GM19397 (cell line): ENCODE measurements around the gene PRAC1.

Experiments
- ATAC-seq: cut with Tn5 transposase; IDR thresholded peaks from one replicate; pipeline ENCODE4 v1.9.1; 2021; ENCODE audit warnings: mild to moderate bottlenecking, moderate library complexity; ENCODE audit not compliant: unreplicated experiment

The PRAC1 gene

DNA sequence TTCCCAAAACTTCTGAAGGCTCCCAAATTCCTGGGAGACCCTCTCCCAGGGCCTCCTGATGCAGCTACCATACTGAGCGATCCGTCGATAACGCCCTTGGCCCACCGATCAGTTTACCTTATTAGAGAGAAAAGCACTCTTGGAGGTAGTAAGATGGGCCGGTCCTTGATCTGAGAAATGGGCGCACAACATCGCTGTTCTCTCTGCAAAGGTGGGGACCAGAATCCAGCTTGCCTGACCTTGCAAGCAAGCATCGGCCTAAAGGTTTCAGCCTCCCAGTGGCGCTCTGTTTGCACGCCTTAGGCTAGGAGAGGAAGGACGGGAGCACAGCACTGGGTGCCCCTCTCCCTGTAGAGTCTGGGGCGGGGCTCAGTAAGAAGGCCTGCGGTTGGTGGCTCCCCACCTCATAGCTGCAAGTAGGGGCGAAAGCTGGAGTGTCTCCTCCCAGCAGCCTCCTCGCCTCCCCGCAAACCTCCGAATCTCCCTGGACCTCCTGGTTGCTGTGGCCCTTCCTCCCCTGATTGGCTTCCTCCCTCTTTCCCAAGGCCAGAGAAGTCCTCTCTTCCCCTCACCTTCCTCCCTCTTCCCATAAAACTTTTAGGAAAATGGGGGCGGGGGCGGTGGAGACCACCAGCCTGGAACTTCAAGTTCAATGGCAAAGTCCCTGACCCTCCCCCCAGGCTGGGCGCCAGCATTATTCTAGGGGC is at the start of gene PRAC1:
TSS of gene PRAC1 (minus strand) at position 318 of the 707 bp plus-strand sequence. CDS start at position 192, 126 bp downstream.
- ATAC-seq: no peak

DNA sequence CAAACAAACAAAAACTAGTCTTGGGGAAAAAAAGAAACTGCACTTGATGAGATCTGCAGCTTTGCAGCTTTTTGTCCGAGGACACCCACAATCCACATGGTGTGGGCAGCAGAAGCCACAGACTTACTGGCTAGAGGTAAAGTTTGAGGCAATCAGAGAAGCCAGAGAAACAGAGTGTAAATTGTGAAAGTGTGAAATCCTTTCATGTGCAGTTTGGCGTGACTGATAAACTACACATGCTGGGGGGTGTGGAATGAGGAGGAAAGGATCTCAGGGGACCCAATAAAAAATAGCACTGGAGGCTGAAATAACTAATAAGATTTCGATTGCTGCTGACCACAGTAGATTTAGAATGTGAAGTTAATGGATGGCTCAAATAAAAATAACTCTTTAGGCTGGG is 48.6 kb upstream of the PRAC1 start:
- ATAC-seq: no peak

DNA sequence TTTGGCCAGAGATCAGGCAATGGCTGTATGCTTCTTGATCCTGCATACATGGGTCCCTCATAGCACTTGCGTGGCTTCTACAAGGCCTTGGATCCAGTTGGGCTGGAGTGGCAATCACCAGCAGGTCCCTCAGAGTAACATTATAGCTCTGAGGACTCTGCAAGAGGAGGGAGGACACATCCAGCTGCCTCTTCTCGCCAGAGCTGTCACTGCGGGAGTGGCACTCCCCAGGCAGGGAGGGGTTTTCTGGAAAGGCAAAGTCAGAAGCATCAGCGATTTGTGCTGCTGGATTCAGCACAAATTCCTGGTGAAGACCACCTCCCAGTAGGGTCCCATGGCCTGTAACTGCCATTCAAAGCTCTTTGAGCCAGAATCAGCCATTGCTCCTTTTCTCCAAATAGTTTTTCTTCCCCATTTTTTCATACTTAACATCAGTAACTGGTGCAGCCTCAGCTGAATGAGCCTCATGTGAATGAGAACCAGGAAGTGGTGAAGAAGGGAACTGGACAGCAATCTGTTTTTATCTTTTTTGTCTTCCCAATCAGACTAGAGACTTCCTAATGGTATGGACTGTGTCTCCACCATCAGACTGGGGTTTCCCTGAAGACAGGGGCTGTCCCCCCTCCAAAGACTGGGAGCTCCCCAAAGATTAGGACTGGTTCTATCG is 46.8 kb upstream of the PRAC1 start:
- no peak for ATAC-seq

GRCh38 chr17:48767263-48767774 is 45.0 kb upstream of the PRAC1 start:
- no peak for ATAC-seq

- ATAC-seq: no peak
Measured at GRCh38 chr17:48761114-48761513, 38.8 kb upstream of the PRAC1 start.

- ATAC-seq: no peak
Measured at GRCh38 chr17:48760411-48760810, 38.1 kb upstream of the PRAC1 start.

DNA sequence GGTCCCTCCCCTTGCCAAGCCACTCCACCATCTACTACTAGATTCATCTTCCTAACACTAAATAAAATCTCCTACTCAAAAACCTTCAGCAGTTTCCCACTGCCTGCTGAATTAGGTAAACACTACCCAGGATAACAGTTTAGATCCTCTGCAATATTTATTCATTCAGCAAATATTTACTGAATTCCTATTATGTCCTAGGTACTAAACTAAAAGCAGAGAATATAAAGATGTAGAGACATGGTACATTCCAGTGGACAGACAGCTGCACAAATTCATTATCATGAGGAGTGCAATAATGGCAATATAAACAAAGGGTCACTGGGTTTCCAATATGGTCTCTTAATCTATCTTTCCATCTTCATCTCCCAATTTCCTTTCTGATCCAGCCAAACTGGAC is 37.0 kb upstream of the PRAC1 start:
- no peak for ATAC-seq

DNA sequence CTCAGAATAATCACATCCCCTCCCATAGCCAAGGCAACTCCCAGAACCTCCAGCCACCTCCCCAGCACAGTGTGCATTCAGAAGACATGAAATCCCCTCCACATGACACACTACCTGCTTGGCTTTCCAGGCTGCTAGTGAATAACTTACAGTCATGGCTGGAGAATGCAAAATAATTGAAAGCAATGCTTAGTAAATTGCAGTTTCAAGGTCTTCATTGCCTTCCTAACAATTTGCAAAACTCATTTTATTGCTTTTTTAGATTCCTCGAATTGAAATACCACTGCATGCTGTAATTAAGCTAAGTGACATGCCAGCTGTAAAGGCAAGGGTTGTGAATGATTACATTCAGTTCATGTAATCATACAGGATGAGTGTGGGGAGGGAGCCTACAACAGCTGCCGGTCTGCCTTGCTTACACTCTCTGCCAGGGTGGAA is 35.2 kb upstream of the PRAC1 start:
- ATAC-seq: no peak

GRCh38 chr17:48756830-48757251 is 34.5 kb upstream of the PRAC1 start:
- ATAC-seq: no peak

DNA sequence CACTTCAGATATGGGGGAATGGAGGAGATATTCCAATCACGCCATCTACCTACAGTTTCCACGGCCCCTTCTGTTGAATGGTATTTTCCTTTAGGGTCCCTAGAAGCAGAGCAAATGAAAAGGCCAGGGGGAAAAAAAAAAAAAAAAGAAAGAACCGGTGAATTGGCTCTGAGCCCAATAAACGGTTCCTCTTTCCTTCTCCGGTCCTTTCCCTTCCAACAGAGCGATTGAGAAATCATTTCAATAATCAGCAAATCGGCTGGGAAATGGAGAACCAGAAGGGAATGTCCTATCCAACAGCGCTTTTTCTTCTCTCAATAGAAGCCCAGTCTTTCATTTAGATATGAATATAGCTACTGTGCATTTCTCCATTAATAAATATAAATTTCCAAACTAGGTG is 33.0 kb upstream of the PRAC1 start:
- ATAC-seq: no peak

DNA sequence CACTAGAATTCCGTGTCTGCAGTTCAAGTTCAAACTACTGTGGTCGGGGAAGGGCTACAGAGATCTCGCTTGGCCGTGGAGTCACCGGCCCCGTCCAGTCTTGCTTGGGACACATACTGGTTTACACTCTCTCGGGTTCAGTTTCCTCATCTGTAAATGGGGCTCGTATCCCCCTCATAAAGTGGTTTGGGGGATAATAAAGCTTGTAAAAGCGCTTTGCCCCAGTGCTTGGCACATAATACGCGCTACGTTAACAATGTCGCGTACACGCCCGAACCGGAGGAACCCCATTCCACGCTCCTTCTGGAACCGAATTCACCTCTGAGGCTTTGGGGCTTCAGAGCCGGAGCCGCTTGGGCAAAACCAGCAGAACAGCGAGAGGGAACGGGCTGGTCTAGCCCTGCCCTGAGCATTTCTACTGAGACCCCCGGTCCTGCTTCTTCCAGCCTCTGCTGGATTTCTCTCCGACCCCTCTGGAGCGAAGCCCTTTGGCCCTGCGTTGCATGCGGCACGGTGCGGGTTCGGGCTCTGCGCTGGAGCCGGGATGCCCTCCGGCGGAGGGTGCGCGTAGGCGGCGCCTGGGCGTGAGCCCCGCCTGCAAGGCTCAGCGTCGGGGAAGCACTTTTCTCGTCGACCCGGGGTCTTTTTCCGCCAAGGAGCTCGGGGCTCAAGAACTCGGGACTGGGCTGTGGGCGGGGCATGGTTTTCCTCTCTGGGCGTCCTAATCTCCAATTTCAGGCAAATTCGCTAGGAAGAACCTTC is 32.4 kb upstream of the PRAC1 start:
- ATAC-seq: no peak

DNA sequence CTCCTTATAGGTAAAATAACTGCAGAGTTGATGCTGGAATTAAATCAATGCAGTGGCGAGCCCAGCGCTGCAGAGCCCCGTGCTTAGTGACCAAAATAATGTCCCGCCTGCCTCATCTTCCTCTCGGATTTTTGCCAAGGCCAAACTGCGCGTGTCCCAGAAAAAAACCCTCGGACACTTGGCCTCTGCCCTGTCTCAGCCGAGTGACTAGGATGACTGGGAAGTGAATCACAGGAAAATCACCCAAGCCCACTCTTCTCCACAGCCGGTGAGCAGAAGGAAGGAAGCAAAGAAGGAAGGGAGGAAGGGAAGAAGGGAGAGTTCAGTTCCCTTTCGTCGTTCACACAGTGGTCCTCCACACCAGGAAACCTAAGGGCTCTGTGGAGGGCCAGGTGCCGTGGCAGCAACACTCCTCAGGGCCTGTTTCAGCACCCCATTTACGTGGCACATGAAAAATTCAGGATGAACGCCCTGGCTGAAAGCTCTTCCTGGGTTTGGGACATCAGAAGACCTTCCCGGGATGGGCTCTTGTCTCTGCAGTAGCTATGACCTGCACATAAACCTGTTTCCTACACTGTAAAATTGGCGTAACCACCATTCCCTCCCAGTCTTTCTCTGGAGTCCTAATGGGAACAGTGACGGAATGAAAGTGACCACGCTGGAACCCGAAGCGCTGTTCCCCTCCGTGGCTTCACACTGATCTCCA is 31.6 kb upstream of the PRAC1 start:
- ATAC-seq: no peak

- ATAC-seq: no peak
Measured at GRCh38 chr17:48752399-48753288, 30.3 kb upstream of the PRAC1 start.

DNA sequence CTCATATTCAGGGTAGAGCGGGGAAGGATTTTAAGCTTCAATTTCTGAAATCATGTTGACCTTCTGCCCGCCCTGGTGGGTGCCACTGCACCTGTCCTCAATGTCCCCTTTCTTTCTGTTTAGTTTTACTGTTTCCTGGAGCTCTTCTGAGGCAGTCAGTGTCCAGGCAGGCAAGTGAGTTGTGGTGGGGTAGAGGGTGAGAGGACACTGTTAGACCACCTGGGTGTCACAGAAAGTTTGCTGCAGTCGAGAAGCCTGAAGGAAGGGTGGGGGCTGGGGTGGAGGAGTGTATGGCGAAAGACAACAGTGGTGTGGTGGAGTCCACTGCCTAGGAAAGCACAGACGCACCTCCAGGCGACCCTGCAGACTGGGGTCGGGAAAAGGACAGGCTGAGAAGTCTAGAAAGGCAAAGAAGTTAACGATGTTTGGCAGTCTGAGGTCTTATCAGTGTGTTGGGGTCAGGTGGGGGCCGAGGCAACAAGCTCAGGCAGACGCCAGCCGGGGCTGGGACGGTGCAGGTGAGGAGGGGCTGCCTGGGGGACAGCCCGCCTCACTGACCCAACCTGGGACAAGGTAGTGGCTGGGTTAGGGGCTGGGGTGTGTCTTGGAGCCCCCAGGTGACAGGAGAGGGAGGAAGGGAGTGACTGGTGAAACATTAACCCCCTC is 29.5 kb upstream of the PRAC1 start:
- no peak for ATAC-seq

- ATAC-seq: no peak
Measured at GRCh38 chr17:48751172-48751571, 28.9 kb upstream of the PRAC1 start.

DNA sequence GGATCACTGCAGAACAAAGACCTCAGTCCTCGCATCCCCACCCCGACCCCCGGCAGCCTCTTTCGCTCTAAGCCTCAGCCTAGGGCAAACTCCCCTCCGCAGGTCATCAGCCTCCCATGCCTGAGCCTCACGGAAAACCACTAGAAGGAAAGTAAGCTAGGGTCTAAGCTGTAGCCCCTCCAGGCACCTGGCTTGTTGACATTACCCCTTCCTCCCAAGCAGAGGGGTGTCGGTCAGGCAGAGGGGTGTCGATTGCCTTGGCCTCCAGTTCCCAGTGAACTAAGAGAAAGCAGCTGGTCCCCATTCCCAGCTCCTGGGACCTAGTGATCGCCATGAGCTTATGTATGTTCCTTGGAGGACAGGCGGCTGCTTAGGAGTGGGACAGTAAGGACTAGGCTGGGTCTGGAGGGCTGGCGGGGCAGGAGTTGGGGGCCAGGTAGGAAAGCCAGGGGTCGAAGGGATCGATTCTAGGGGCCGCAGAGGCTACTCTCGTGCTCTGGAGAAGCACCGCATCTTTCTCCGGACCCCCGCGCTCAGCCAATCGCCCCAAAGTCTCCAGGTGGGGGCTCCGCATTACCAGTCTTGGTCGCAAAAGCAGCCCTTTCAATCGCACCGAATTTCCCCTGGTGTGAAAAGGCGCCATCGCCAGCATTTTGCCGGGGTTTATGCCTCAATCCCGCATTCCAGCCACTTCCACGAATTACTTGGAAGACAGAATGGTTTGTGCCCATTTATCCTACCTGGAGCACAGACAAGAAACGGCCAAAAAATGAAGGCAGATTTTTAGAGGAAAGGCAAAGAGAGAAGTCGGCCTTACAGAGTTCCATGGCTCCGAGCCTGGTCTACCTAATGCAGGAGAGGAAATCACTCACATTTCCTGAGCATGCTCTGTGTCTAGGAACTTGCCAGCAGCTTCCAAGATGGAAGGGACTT is 27.6 kb upstream of the PRAC1 start:
- ATAC-seq: no peak

GRCh38 chr17:48748718-48749566 is 26.6 kb upstream of the PRAC1 start:
- ATAC-seq: no peak
